Adipose tissue (tissue), 3 donors: ENCODE data around the gene ZNF615. TPM values are rescaled to one million over a fixed set of nuclear protein-coding genes. Genes with fewer than 3 reads are reported as not detected.
"Not testable (repeated sequence)": the region's sequence is repeated elsewhere in the genome, so short reads cannot be mapped to it uniquely, and the experiment has no call there.

Experiments used
- H3K27ac ChIP-seq: one replicate; pipeline ENCODE4 v1.5.1; 2013; ENCODE audit warnings: low read depth, low read length
- WGBS, 3 donors: extraction: QIAGEN DNeasy Blood & Tissue Kit; methylation state at CpG; one replicate each; pipeline ENCODE4 v1.1.7; 2013; 5-methylcytosine and 5-hydroxymethylcytosine counted together
- polyA plus RNA-seq, 3 donors: library from polyadenylated mRNA; stranded (reverse); fragments of 200-250 nt; gene quantifications; one replicate each; pipeline ENCODE4 v1.2.3, GENCODE V29; 2013
- donor health status: healthy with polysubstance abuse.
- donor health status: Bipolar disorder and iron deficiency.
- donor health status: healthy.

Gene ZNF615
- polyA plus RNA-seq, 3 donors: 2.5 to 4.2 (median 2.7) TPM

DNA sequence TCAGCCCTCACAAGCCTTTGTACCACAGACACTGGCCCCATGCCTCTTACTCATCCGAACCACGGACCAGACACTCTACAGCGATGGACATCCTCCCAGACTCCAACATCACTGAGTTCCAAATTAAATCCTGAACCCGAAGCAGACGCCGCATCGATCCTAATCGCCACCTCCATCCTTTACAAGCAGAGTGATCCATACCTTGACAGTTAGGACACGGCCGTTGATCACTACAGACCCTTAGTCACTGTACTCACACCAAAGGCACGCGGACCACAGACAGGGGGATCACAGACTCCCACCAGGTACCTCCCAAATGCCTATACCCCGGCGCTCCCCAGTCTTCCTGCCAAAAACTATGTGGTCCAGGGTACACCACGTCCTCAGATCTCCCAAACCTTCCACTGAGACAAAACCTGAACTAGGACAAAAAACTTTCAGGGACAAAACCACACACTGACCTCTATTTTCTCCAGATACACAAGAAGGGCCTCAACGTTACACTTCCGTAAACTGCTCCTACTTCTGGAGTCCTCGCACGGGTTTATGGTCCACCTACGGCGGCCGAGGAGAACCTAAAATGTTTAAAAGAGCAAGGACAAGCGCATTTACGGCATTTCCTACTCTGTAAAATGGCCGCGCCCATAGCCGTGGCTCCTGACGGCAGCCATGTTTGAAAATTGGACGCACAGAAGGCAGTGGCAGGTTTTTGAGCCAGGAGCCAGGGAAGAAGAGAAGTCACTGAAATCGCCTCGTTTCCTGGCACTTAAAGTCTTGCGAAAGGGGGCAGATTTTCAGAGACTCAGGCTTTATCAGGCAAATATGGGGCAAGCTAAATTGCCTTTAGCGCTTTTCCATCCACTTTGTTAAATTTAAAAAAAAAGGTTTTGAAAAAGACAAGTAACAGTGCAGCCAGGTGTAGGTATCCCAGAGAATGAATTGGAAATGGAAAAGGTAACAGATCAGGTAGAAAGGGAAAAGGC, 21.4 kb downstream of the ZNF615 start, which contains the start of gene ZNF350:
Gene ZNF350 (minus strand): TSS at position 532 of the 983 bp plus-strand sequence. CDS start 12,480 bp downstream, outside the sequence.
- no peak within 1 kb of the TSS for H3K27ac ChIP-seq
- WGBS, 3 donors: 2 to 3% (median 2%) methylated on average over 33 of the region's 33 CpGs

- 91 to 94% (median 93%) methylated on average over 4 of the region's 4 CpGs for WGBS, 3 donors
- H3K27ac ChIP-seq: no peak overlapping the region
Observed at GRCh38 chr19:51983361-51983760, 24.6 kb downstream of the ZNF615 start.

- H3K27ac ChIP-seq: not testable (repeated sequence)
- 89 to 98% (median 95%) methylated on average over 6 of the region's 6 CpGs for WGBS, 3 donors
Observed at GRCh38 chr19:51980926-51981325, 27.1 kb downstream of the ZNF615 start.

GRCh38 chr19:51980116-51980736, 27.8 kb downstream of the ZNF615 start:
- no peak overlapping the region for H3K27ac ChIP-seq
- 70 to 95% (median 77%) methylated on average over 6 of the region's 6 CpGs for WGBS, 3 donors

GRCh38 chr19:51978882-51979281, 29.1 kb downstream of the ZNF615 start:
- WGBS, 3 donors: 94 to 99% (median 96%) methylated on average over 4 of the region's 4 CpGs
- H3K27ac ChIP-seq: no peak overlapping the region

DNA sequence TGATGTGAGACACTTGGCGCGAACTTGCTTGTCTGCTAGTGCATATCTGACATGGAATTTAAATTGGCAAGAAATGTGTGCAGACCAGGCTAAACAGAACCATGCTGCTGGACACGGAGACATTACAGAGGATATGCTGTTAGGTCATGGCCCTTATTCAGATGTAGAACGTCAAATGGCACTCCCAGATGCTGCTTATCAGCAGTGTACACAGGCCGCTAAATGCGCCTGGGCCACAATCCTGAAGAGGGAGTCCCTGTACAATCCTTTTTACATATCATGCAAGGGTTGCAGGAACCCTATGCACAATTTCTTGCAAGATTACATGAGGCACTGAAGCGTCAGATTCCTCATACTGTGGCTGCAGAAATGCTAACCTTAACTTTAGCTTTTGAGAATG, 30.7 kb downstream of the ZNF615 start:
- no peak overlapping the region for H3K27ac ChIP-seq
- 78 to 96% (median 88%) methylated on average over 7 of the region's 7 CpGs for WGBS, 3 donors

DNA sequence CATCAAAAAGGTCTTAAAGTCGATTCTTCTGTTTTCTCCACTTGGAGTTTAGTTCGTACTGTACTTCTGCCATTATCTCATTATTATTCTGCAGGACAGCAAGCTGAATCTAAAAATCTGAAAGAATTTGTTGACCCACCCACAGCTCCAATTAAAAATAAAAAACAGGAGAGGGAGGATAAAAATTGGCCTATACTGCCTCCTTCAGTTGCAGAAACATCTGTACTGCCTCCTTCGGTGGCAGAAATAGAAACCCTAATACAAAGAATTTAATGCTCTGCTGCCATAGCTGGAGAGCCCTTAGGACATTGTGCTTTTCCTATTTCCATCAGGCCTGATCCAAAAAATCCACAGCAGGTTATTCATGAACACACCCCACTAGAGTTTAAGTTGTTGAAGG, 31.2 kb downstream of the ZNF615 start:
- no peak overlapping the region for H3K27ac ChIP-seq
- 89 to 97% (median 93%) methylated on average over 3 of the region's 3 CpGs for WGBS, 3 donors

DNA sequence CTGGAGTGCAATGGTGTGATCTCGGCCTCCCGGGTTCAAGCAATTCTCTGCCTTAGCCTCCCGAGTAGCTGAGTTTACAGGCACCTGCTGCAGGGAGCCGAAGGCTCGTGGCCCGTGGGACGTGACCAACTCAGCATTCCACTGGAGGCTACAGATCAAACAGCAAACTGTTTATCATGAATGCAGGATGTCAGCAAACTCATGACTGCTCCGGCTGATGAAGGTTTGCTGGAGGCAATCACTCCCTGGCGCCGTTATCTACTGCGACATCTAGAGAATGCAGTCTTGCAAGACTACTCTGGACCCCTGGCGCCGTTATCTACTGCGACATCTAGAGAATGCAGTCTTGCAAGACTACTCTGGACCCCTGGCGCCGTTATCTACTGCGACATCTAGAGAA, 32.2 kb downstream of the ZNF615 start:
- 95 to 97% (median 97%) methylated on average over 17 of the region's 17 CpGs for WGBS, 3 donors

DNA sequence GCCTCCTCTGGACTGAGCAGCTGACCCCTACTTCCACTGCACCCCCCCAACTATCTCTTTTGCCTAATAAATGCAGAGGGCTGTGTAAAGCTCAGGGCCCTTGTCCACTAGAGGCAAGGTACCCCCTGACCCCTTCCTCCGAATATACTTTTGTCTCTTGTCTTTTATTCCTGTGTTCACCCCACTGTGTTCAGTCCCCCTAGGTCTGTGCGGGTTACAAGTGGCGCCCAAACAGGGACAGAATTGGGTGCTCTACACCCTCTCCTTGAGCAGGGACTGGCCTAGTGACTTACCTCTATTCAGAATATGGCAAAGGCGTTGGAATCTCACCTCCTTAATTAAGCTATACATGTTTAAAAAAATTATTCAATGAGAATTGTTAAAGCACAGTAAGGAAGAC, 36.4 kb downstream of the ZNF615 start:
- 96 to 98% (median 96%) methylated on average over 4 of the region's 4 CpGs for WGBS, 3 donors
- H3K27ac ChIP-seq: no peak overlapping the region

More for the DNA sequence above, 32.2 kb downstream of the ZNF615 start:
- not testable (repeated sequence) for H3K27ac ChIP-seq

GRCh38 chr19:51970718-51971117, 37.3 kb downstream of the ZNF615 start:
- 94 to 100% (median 99%) methylated on average over 1 of the region's 1 CpG for WGBS, 3 donors
- no peak overlapping the region for H3K27ac ChIP-seq

GRCh38 chr19:51965583-51965982, 42.4 kb downstream of the ZNF615 start:
- H3K27ac ChIP-seq: no peak overlapping the region
- 96 to 99% (median 98%) methylated on average over 5 of the region's 5 CpGs for WGBS, 3 donors

DNA sequence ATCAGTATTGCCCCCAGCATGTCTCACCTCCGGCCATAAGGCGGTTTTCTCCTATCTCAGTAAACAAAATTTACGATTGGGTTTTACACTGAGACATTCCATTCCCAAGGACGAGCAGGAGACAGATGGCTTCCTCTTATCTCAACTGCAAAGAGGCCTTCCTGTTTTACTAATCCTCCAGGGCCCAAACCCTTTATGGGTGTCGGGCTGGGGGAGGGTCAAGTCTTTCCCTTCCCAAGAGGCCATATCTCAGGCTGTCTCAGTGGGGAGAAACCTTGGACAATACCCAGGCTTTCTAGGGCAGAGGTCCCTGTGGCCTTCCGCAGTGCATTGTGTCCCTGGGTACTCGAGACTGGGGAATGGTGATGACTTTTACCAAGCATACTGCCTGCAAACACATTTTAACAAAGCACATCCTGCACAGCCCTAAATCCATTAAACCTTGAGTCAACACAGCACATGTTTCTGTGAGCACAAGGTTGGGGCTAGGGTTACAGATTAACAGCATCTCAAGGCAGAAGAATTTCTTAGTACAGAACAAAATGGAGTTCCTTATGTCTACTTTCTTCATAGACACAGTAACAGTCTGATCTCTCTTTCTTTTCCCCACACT, 47.3 kb downstream of the ZNF615 start:
- H3K27ac ChIP-seq: not testable (repeated sequence)
- 13 to 38% (median 36%) methylated on average over 7 of the region's 7 CpGs for WGBS, 3 donors

DNA sequence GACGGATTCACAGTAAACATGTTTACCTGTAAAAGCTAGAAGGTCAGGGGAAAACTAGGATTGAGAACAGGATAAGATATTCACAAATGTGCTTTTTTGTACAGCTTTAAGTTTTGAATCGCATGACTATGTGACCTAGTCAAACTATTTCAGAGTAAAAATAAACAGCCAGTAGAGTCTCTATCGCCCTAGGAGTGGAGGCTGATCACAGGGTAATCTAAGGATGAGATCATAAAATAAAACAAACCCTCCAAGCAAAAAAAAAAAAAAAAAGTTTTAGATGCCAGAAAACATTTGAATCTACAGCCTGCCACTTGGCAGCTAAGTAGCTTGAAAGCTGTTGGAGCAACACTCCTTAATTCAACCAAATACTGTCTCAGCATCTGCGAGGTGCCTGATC, 48.2 kb downstream of the ZNF615 start:
- WGBS, 3 donors: 83 to 92% (median 84%) methylated on average over 4 of the region's 4 CpGs
- H3K27ac ChIP-seq: no peak overlapping the region

DNA sequence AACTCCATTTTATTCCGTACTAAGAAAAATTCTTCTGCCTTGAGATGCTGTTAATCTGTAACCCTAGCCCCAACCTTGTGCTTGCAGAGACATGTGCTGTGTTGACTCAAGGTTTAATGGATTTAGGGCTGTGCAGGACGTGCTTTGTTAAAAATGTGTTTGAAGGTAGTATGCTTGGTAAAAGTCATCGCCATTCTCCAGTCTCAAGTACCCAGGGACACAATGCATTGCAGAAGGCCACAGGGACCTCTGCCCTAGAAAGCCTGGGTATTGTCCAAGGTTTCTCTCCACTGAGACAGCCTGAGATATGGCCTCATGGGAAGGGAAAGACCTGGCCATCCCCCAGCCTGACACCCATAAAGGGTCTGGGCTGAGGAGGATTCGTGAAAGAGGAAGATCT, 50.2 kb downstream of the ZNF615 start:
- 31 to 89% (median 86%) methylated on average over 4 of the region's 4 CpGs for WGBS, 3 donors
- H3K27ac ChIP-seq: not testable (repeated sequence)

DNA sequence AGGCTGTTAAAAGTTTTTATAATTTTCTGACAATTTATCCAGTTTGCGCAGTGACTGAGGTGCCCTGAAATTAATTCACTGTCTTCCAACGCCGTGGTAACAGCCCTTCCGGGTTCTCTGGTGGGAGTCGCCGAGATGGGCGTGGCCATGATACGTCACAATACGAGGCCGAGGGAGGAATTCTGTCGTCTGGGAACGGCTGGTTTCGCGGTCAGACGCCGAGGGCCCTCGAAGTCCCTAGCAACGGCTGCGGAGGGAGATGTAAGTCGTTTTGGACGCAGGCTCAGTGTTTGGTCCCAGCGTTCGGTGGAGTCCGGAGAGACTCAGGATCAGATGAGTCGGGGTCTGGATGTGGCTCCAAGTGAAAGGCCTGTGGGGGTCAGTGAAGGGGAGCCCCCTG, 59.0 kb downstream of the ZNF615 start:
- no peak overlapping the region for H3K27ac ChIP-seq
- 10 to 17% (median 13%) methylated on average over 25 of the region's 25 CpGs for WGBS, 3 donors

DNA sequence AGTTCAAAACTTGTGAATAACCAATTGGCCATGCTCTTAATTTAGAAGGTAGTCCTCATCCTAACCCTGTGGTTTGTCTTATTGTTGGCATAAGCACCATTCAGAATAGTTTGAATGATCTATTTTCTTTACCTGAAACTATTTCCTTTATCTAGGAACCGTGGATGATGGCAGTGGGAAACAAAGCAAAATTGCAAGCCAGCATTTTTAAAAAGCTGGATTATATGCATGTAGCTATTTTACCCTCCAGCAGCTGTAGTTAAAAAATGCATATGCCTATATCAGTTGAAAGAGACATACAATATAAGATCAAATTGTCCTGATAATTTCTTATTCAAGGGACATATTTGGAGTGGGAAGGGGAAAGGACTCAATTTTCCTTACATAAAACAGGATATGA, 61.4 kb downstream of the ZNF615 start:
- 93 to 100% (median 94%) methylated on average over 1 of the region's 1 CpG for WGBS, 3 donors
- no peak overlapping the region for H3K27ac ChIP-seq

- WGBS, 3 donors: 90 to 95% (median 91%) methylated on average over 7 of the region's 7 CpGs
- no peak overlapping the region for H3K27ac ChIP-seq
Observed at GRCh38 chr19:51944798-51945552, 63.0 kb downstream of the ZNF615 start.
